Activated CD4-positive, alpha-beta T cell treated with anti-CD3 and anti-CD28 coated beads, Interleukin-10, Interleukin-2, amounts not matched to agents 100 ng/mL and 50 ng/mL, durations not matched to agents 16 hours and 8 hours (primary cell): ENCODE data around the gene CEACAM18.

Experiments
- DNase-seq: peaks from one replicate; pipeline ENCODE4 v3.0.0-alpha.2; 2020

The CEACAM18 gene

DNA sequence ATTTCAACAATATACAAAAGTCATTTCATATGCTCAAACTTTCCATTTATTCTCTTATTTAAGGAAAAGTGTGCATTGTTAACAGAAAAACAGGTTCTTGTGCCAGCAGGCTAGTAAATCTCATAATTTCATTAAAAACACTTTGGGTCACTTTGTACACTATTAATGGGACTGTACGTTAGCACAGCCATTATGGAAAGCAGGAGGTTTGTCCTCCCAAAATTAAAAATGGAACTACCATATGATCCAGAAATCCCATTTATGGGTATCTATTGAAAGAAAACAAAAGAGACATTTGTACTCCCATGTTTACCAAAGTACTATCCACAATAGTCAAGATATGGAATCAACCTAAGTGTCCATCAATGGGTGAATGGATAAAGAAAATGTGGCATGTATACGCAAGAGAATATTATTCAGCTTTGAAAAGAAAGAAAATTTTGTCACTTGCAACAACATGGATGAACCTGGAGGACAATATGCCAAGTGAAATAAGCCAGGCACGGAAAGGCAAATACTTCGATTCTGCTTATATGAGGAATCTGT, 61.6 kb downstream of the CEACAM18 start:
- no peak for DNase-seq
